Transverse colon (tissue), 3 donors: ENCODE results near the gene USP28.

Experiments
- CTCF ChIP-seq, 5 experiments: fragments of 200-600 bp in 3 of 5; fragments of 450-650 bp in 2 of 5; sonication (generic) in 3 of 5; IDR thresholded peaks; 1 replicate in 2 of 5; 2 replicates in 3 of 5; pipeline ENCODE4 v1.5.1; 2016 to 2017; ENCODE audit warnings: antibody characterized with exemption in 5 of 5, inconsistent platforms in 3 of 5, mild to moderate bottlenecking in 2 of 5, moderate library complexity in 1 of 5
- POLR2A ChIP-seq: fragments of 450-650 bp; IDR thresholded peaks from one replicate; pipeline ENCODE4 v1.6.1; 2016; ENCODE audit warnings: antibody characterized with exemption, mild to moderate bottlenecking, moderate library complexity

- TF ChIP-seq CTCF (IDR thresholded peaks at IDR 0.05), result no peak
- TF ChIP-seq POLR2A, result no peak
Measured at GRCh38 chr11:113779496-113779895, 95.9 kb downstream of the USP28 start, which contains the start of gene CLDN25.
